HepG2 (cell line): ENCODE measurements around the gene MTARC1.

ENCODE experiments used
- CTCF ChIP-seq: sonication (generic); formaldehyde crosslinking; IDR thresholded peaks from 2 replicates; pipeline ENCODE4 v1.5.0; 2020; ENCODE audit warnings: mild to moderate bottlenecking, missing genetic modification reagents, moderate library complexity
- GLI4 ChIP-seq: sonication (generic); formaldehyde crosslinking; IDR thresholded peaks from 2 replicates; pipeline ENCODE4 v1.5.1; 2020; ENCODE audit warnings: missing genetic modification reagents, mild to moderate bottlenecking, moderate library complexity, borderline replicate concordance
- POLR2A ChIP-seq, 2 experiments: IDR thresholded peaks; 2 replicates each; pipeline ENCODE4 v1.6.1; 2011; ENCODE audit warnings: low read depth in 2 of 2, low read length in 2 of 2, mild to moderate bottlenecking in 1 of 2, moderate library complexity in 1 of 2; ENCODE audit not compliant: insufficient read depth in 1 of 2
- SMARCE1 ChIP-seq: fragments of 450-650 bp; IDR thresholded peaks from 2 replicates; pipeline ENCODE4 v1.6.1; 2017; ENCODE audit warnings: borderline replicate concordance
- TCF12 ChIP-seq, 2 experiments: fragments of 450-650 bp in 1 of 2; sonication (generic) in 1 of 2; formaldehyde crosslinking in 1 of 2; IDR thresholded peaks; 2 replicates each; pipeline versions ENCODE4 v1.6.1 to v1.8.0; 2017 to 2022; ENCODE audit warnings: antibody characterized with exemption in 1 of 2, mild to moderate bottlenecking in 1 of 2, missing genetic modification reagents in 1 of 2, moderate library complexity in 1 of 2
- ZNF138 ChIP-seq: sonication (generic); formaldehyde crosslinking; IDR thresholded peaks from 2 replicates; pipeline ENCODE4 v1.5.0; 2020; ENCODE audit warnings: mild to moderate bottlenecking, low read depth, missing genetic modification reagents
- ZNF350 ChIP-seq: sonication (generic); formaldehyde crosslinking; IDR thresholded peaks from 2 replicates; pipeline ENCODE4 v1.4.0; 2020; ENCODE audit warnings: mild to moderate bottlenecking, low read depth, missing genetic modification reagents, borderline replicate concordance
- ZNF564 ChIP-seq: sonication (generic); formaldehyde crosslinking; IDR thresholded peaks from 2 replicates; pipeline ENCODE4 v1.8.1; 2023; ENCODE audit warnings: mild to moderate bottlenecking, missing genetic modification reagents
- ZNF639 ChIP-seq: conservative IDR thresholded peaks from 2 replicates; pipeline ENCODE4 v1.6.1; 2018; ENCODE audit warnings: missing genetic modification reagents
- ZNF773 ChIP-seq: sonication (generic); formaldehyde crosslinking; IDR thresholded peaks from 2 replicates; pipeline ENCODE4 v1.4.0; 2020; ENCODE audit warnings: missing genetic modification reagents, borderline replicate concordance
- TF ChIP-seq, protein P1 (sequence below): sonication (generic); formaldehyde crosslinking; IDR thresholded peaks from 2 replicates; pipeline ENCODE4 v1.5.0; 2020; ENCODE audit warnings: mild to moderate bottlenecking, low read depth, missing genetic modification reagents, borderline replicate concordance
- TF ChIP-seq, protein P2 (sequence below): sonication (generic); formaldehyde crosslinking; IDR thresholded peaks from 2 replicates; pipeline ENCODE4 v1.4.0; 2020; ENCODE audit warnings: missing genetic modification reagents

DNA sequence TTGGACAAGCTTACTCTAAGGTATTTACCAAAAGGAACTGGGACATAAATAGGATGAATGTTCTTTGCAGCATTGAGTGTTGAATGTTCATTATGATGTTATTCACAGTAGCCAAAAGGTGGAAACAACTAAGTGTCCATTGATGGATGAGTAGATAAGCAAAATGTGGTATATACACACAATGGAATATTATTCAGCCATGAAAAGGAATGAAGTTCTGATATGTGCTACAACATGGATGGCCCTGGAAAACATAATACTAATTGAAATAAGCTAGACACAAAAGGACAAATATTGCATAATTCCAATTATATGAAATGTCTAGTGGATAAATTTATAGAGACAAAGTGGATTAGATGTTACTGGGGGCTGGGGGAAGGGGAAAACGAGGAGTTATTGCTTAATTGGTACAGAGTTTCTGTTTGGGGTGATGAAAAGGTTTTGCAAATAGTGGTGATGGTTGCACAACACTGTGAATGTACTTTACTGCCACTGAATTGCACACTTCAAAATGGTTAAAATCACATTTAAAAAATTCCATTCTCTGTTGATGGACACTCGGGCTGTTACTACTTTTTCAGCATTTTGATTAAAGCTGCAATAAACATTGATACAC lies 2.9 kb downstream of the MTARC1 start:
- TF ChIP-seq POLR2A (IDR thresholded peaks at IDR 0.05; ENCODE audit: insufficient read depth in 1 of 2, low read depth in 2 of 2, low read length in 2 of 2): no peak
- TF ChIP-seq ZNF350 (CRISPR knock-in tag): no peak
- TF ChIP-seq ZNF138 (CRISPR knock-in tag): no peak
- no peak for TF ChIP-seq CTCF (CRISPR knock-in tag)
- no peak for TF ChIP-seq ZNF639
- no peak for TF ChIP-seq SMARCE1
- no peak for TF ChIP-seq TCF12 (IDR thresholded peaks at IDR 0.05)
- no peak for TF ChIP-seq TCF12 (CRISPR knock-in tag; IDR thresholded peaks at IDR 0.05)
- TF ChIP-seq ZNF564 (CRISPR knock-in tag): no peak
- TF ChIP-seq, protein P1, sequence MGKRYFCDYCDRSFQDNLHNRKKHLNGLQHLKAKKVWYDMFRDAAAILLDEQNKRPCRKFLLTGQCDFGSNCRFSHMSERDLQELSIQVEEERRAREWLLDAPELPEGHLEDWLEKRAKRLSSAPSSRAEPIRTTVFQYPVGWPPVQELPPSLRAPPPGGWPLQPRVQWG (CRISPR knock-in tag): no peak
- TF ChIP-seq, protein P2, sequence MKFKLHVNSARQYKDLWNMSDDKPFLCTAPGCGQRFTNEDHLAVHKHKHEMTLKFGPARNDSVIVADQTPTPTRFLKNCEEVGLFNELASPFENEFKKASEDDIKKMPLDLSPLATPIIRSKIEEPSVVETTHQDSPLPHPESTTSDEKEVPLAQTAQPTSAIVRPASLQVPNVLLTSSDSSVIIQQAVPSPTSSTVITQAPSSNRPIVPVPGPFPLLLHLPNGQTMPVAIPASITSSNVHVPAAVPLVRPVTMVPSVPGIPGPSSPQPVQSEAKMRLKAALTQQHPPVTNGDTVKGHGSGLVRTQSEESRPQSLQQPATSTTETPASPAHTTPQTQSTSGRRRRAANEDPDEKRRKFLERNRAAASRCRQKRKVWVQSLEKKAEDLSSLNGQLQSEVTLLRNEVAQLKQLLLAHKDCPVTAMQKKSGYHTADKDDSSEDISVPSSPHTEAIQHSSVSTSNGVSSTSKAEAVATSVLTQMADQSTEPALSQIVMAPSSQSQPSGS (CRISPR knock-in tag): no peak
- no peak for TF ChIP-seq ZNF773
- no peak for TF ChIP-seq GLI4
